GM21576 (cell line): Measurements from ENCODE around the gene ANGPT4.

Source experiments
- ATAC-seq: cut with Tn5 transposase; IDR thresholded peaks from one replicate; pipeline ENCODE4 v1.9.1; 2021; ENCODE audit warnings: mild to moderate bottlenecking, moderate library complexity; ENCODE audit not compliant: unreplicated experiment

The ANGPT4 gene

DNA sequence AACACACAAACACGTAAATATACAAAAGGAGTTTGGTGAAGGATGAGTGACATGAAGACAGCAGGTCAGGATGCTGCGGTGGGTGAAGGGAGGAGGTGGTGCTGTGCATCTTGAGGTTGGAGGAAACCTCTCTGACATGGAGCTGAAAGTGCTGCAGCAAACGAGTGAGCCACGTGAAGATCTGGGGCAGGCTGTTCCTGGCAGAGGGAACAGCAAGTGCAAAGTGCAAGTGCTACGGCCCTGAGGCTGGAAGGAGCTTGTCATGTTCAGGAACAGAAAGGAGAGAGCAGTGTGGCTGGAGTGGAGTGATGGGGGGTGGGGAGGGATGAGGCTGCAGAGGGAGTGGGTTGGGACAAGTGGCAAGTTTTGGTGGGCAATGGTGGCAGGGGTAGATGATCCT is 24.8 kb upstream of the ANGPT4 start:
- ATAC-seq: no peak

- no peak for ATAC-seq
Observed at GRCh38 chr20:939606-940005, 23.5 kb upstream of the ANGPT4 start.

GRCh38 chr20:934186-934840 is 18.2 kb upstream of the ANGPT4 start:
- ATAC-seq: no peak

GRCh38 chr20:933029-933428 is 16.9 kb upstream of the ANGPT4 start:
- no peak for ATAC-seq

GRCh38 chr20:931401-931800 is 15.3 kb upstream of the ANGPT4 start:
- ATAC-seq: no peak

DNA sequence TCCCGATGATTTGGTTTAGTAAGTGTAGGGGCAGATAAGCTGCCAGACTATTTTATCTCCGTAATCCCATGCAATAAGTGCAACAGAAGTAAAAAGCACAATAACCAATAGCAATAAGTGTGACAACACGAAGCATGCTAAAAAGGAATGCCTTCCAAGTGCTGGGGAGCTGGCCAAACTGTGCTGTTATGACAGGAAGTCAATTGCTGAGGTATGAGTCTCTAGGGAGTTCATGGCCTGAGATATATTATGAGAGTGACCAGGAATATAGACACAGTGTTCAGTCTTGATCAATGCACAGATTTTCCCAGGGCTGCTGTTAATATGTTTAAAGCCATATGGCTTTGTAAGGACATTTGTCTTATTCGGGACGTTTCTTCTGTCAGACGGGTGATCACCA is 10.5 kb upstream of the ANGPT4 start:
- no peak for ATAC-seq

GRCh38 chr20:925516-925915 is 9.4 kb upstream of the ANGPT4 start:
- no peak for ATAC-seq

DNA sequence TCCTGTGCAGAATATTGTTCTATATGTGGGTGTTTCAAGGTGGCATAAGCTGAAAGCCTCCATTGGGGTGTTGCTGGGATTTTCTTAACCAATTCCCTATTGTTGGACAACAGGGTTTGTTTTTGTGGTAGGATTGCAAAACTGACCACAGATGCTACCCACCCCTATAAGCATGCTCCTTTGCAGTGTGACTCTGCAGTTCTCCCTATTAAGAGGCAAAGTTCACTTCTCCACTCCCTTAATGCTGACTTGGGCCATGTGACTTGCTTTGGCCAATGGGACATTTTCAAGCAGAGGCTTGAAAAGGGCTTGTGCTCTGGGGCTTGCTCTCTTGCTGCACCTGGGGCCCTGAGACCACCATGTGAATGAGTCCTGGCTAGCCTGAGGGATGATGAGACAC is 8.5 kb upstream of the ANGPT4 start:
- no peak for ATAC-seq

DNA sequence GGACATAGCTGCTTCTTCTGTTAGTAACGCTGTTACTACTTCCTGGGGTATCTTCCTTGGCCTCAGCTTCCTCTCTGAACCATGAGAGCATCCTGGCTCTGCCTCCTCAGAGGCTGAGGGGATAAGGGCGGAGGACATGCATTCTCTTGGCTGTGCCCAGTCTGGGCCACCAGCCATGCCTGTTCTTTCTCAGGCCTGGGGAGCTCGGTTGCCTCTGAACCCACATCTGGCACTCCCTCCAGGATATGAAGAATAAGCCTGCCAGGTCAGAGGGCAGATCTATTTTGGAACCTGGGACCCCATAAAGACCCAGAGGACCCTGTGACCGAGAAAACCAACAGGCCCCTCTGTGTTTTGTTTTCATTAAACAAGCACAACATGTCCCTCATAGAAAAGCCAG is 6.6 kb upstream of the ANGPT4 start:
- no peak for ATAC-seq

- no peak for ATAC-seq
Observed at GRCh38 chr20:921068-921467, 4.9 kb upstream of the ANGPT4 start.

GRCh38 chr20:920311-920710 is 4.2 kb upstream of the ANGPT4 start:
- no peak for ATAC-seq

DNA sequence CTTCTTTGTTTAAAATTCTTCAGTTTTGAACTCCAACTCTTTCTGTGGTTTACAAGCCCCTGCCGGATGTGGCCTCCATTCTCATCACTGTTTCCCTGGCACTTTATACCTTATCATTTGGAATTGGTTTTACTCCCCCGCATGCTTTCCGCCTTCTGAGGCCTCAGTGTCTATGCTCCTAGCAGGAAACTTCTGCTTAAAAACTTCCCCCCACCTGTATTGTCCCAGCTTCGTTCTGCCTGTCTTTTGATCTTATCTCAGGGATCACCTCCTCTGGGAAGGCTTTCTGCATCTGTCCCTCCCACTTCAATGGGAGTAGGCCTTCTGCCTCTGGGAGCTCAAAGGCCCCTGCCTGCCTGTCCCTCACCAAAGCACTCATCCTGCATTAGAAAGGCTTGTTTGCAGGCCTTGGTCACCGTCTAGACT is 3.4 kb upstream of the ANGPT4 start:
- ATAC-seq: no peak

DNA sequence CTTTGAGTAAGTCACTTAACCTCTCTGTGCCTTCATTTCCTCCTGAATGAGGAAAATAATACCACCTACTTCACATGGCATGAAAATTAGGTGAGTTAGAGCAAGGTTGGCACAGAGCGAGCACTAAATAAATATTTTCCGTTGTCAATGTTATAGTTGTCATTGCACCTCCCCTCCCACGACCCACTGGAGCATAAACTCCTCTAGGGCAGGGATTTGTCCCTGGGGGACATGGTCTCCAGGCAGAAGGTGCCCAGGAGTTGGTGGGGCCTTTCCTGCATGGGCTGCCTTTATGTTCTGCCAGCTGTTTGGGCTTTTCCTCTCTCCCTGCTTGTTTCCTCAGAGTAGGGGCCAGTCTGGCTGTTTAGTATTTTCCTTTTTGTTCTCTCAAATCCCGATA is 1.3 kb upstream of the ANGPT4 start:
- ATAC-seq: no peak

- no peak for ATAC-seq
Observed at GRCh38 chr20:916825-917224, 691 bp upstream of the ANGPT4 start.

DNA sequence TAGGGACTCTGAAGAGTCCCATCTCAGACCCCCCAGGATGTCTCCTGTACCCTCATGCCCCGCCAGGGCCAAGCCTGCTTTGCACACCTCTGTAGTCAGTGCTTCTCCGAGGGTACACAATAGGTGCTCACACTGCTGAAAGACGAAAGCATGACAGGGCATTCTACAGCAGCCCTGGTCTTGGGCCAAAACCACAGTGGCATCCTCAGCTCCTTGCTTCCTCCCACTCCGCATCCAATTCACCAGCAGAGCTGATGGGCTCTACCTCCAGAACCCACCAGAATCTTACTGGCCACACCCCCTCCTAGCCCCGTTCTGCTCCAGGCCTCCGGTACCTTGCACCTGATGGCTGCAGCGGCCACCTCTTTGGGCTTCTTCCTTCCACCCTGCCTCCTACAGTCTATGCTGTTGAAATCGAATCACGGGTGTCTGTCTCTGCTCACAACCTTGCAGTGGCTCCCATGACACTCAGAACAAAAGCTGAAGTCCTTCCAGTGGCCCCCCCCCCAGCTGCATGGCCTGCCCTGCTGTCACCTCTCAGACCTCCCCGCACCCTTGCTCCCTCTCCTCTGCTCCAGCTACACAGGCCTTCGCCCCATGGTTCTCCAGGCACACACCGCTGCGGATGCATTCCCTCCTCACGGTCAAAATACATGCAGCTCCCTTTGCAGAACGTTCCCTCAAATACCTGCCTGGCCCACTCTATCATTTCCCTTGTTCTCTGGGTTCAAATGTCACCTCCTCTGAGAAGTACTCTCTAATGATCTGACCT is 1.2 kb downstream of the ANGPT4 start:
- ATAC-seq: no peak

DNA sequence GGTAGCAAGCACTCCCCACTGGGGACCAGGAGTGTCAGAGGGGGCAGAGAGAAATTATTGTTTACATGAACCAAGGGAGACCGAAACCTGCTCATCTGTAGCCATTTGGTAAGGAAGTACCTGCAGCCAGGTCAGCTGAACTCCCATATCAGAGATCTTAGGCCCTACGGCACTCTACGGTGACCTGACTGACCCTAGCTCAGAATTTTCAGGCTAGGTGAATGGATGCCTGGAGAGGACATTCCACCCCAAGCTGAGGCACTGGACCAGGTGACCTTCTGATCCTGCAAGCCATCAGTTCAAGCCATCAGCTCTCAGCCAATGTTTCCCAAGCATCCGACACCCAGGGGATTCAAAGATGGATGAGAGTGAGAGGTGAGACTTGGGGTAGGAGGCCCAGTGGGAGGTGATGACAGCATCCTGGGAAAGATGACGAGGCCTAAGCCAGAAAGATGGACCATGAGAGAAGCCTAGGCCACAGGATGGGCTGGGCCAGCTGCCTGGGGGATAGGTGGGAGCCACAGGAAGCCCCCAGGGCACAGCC is 2.8 kb downstream of the ANGPT4 start:
- no peak for ATAC-seq

DNA sequence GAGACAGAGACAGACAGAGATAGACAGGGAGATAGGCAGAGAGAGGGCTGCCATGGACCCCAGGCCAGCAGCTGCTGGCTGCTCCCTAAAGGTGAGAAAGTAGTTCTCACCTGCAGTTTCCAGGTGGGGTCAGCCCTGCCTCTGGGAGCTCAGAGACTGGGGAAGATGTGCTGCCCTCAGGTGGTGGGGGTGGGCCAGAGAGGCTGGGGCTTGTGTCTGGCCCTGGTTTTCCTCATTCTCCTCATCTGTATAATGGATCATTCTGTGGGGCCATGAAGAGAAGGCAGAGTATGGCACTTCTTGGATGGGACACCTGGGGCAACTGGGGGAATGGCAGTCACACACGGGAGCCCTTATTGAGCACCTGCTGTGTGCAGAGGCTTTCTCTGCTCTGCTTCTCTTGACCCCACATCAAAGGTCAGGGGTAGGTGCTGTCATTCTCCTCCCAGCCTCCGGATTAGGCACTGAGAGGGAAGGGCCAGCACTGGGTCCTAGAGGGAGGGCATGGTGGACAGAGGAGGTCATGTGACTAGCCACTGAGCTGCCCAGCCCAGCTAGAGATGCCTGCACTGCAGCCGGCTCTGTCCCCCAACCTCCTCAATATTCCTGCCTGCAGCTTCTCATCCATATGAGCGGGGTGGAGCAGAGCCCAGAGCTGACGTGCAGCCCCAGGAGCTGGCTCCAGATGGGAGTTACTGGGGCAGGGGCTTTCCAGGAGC is 4.1 kb downstream of the ANGPT4 start:
- no peak for ATAC-seq

DNA sequence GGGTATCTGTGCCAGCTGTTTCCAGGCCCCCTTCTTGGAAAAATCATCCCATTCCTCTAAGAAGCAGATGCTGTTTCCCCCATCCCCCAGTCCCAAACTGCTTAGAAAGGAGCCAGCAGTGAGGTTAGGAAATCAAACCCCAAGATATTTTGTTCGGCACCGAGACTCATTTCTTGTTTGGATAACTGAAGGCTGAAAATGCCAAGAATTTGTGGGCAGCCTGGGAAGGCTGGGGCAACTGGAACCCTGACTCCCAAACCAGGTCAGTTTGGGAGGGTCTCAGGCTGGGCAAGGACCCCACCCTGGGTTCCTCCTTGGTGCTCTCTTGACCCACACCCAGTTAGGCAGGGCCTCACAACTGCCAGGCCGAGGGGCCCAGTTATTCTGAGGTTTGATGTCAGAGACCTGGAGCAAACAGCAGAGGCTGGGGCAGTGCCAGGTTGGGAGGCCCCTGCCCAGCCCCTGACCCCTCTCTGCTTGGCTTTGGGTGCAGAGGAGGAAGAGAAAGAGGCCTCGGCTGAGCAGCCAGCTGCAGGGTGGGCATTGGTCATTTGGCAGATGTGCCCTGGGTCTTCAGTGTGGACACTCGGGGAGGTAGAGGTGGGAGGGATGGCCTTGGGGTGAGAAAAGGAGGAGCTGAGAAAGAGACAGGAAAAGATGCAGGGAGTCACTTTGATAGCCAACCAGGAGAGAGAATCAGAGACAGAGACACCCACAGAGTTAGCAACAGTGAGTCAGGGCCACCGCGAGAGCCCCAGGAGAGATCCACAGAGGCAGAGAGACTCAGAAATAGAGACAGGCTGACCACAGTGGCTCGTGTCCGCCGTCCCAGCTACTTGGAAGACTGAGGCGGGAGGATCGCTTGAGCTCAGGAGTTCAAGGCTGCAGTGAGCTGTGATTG is 5.0 kb downstream of the ANGPT4 start:
- ATAC-seq: no peak

- ATAC-seq: no peak
Observed at GRCh38 chr20:910132-910869, 5.8 kb downstream of the ANGPT4 start.

DNA sequence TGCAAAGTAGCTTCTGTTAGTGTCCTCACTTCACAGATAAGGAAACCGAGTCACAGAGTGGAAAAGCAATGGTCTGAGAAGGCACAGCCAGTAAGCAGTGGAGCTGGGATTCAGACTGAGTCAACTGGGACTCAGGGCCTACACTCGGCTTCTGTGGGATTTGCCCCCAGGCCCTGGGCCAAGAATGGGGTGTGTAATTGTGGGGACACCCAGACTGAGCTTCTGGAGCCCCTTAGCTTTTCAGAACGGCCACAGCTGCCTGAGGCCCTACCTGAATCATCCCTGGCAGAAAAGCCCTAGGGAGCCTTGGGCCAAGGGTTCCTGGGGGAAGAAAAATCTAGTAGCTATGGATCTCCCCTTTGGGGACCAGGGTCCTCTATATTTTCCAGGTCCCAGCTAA is 6.5 kb downstream of the ANGPT4 start:
- no peak for ATAC-seq
